Frontal cortex (tissue), 4 donors: ENCODE results near the gene TRIM47. TPM values are rescaled to one million over a fixed set of nuclear protein-coding genes. Genes with fewer than 3 reads are reported as not detected.

ENCODE experiments used
- DNase-seq, 2 donors: peaks; one replicate each; pipeline ENCODE4 v3.0.0; 2012; ENCODE audit warnings: low spot score in 2 of 2
- FAIRE-seq: peaks from 2 replicates; lab custom pipeline; 2012; peaks lifted over from hg19 to GRCh38; lab: Jason Lieb, UNC
- total RNA-seq: library from RNA; depleted of rRNA; stranded (reverse); fragments of >200 nt; gene quantifications from one replicate; pipeline ENCODE4 v1.2.3, GENCODE V29; 2014
- donor health status: control.
- donor health status: control.
- donor health status: control.

Gene TRIM47
- total RNA-seq, 1 donor from 2014 or later, result 13.9 TPM

GRCh38 chr17:75837899-75838298 lies 40.5 kb downstream of the TRIM47 start:
- no peak for FAIRE-seq
- no peak for DNase-seq

GRCh38 chr17:75836605-75837004 lies 41.8 kb downstream of the TRIM47 start:
- DNase-seq (no peak), FAIRE-seq (no peak)

GRCh38 chr17:75835654-75835987 lies 42.8 kb downstream of the TRIM47 start:
- DNase-seq (no peak), FAIRE-seq (no peak)

- DNase-seq (no peak), FAIRE-seq (no peak)
Observed at GRCh38 chr17:75834928-75835653, 43.3 kb downstream of the TRIM47 start.

- FAIRE-seq (no peak), DNase-seq (peak; percentile 67 to 75)
Observed at GRCh38 chr17:75834279-75834920, 44.0 kb downstream of the TRIM47 start.

GRCh38 chr17:75832652-75833400 lies 45.6 kb downstream of the TRIM47 start:
- DNase-seq (no peak), FAIRE-seq (no peak)

GRCh38 chr17:75832164-75832651 lies 46.2 kb downstream of the TRIM47 start:
- no peak for DNase-seq
- no peak for FAIRE-seq

- no peak for DNase-seq
- no peak for FAIRE-seq
Observed at GRCh38 chr17:75831032-75831571, 47.3 kb downstream of the TRIM47 start.

GRCh38 chr17:75830164-75831031 lies 48.0 kb downstream of the TRIM47 start:
- DNase-seq (no peak), FAIRE-seq (no peak)

- DNase-seq (no peak), FAIRE-seq (no peak)
Observed at GRCh38 chr17:75829747-75830146, 48.6 kb downstream of the TRIM47 start.

- no peak for FAIRE-seq
- DNase-seq, result no peak
Observed at GRCh38 chr17:75828741-75829140, 49.6 kb downstream of the TRIM47 start.

GRCh38 chr17:75828076-75828400 lies 50.3 kb downstream of the TRIM47 start:
- FAIRE-seq, result no peak

GRCh38 chr17:75827308-75828075 lies 50.9 kb downstream of the TRIM47 start:
- FAIRE-seq (no peak), DNase-seq (peak; percentile 75 to 85)

More at GRCh38 chr17:75828076-75828400, 50.3 kb downstream of the TRIM47 start:
- no peak for DNase-seq

GRCh38 chr17:75826561-75827307 lies 51.6 kb downstream of the TRIM47 start:
- DNase-seq (no peak), FAIRE-seq (no peak)

GRCh38 chr17:75825748-75826370 lies 52.5 kb downstream of the TRIM47 start:
- no peak for DNase-seq
- no peak for FAIRE-seq

GRCh38 chr17:75825149-75825552 lies 53.2 kb downstream of the TRIM47 start:
- DNase-seq, result no peak
- no peak for FAIRE-seq

GRCh38 chr17:75824666-75825065 lies 53.7 kb downstream of the TRIM47 start:
- FAIRE-seq, result no peak
- DNase-seq, result no peak
